RWPE1 (cell line): ENCODE results near the gene KRT13.

Source experiments
- CTCF ChIA-PET: fragments of 350-600 bp; sonication (Branson Sonifier 250); formaldehyde crosslinking; extraction: SDS; loops from one replicate; lab custom pipeline; 2021; lab: Yijun Ruan, JAX
- POLR2A ChIA-PET: fragments of 400-600 bp; formaldehyde crosslinking; extraction: SDS; loops from one replicate; lab custom pipeline; 2020; ENCODE audit warnings: antibody characterized with exemption; ENCODE audit not compliant: low non-redundant PET; lab: Yijun Ruan, JAX
- DNase-seq: peaks from one replicate; pipeline ENCODE4 v3.0.0; 2012; ENCODE audit warnings: low spot score
- H3K27ac ChIP-seq: fragments of 450-650 bp; 2 replicates; pipeline ENCODE4 v1.5.1; 2017
- TF ChIP-seq, protein P1 (sequence below): fragments of 450-650 bp; conservative IDR thresholded peaks from 2 replicates; pipeline ENCODE4 v1.5.1; 2017; ENCODE audit warnings: low read depth, mild to moderate bottlenecking

Gene KRT13

GRCh38 chr17:41480581-41480980, 24.8 kb downstream of the KRT13 start:
- CTCF ChIA-PET: no interaction called here
- POLR2A ChIA-PET: no interaction called here
- TF ChIP-seq, protein P1, sequence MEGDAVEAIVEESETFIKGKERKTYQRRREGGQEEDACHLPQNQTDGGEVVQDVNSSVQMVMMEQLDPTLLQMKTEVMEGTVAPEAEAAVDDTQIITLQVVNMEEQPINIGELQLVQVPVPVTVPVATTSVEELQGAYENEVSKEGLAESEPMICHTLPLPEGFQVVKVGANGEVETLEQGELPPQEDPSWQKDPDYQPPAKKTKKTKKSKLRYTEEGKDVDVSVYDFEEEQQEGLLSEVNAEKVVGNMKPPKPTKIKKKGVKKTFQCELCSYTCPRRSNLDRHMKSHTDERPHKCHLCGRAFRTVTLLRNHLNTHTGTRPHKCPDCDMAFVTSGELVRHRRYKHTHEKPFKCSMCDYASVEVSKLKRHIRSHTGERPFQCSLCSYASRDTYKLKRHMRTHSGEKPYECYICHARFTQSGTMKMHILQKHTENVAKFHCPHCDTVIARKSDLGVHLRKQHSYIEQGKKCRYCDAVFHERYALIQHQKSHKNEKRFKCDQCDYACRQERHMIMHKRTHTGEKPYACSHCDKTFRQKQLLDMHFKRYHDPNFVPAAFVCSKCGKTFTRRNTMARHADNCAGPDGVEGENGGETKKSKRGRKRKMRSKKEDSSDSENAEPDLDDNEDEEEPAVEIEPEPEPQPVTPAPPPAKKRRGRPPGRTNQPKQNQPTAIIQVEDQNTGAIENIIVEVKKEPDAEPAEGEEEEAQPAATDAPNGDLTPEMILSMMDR: no peak

GRCh38 chr17:41480136-41480535, 25.3 kb downstream of the KRT13 start:
- no peak for DNase-seq
- H3K27ac ChIP-seq: no peak overlapping the region
- CTCF ChIA-PET: no interaction called here
- POLR2A ChIA-PET: interaction anchor here (0.6 kb wide), 1 partner anchor 1171 kb away, joined by 3 read pairs; no protein-coding TSS in a partner anchor
- TF ChIP-seq, protein P1: no peak

More at GRCh38 chr17:41480581-41480980, 24.8 kb downstream of the KRT13 start:
- DNase-seq: no peak
- H3K27ac ChIP-seq: no peak overlapping the region

GRCh38 chr17:41478237-41478636, 27.2 kb downstream of the KRT13 start:
- ChIA-PET CTCF (no interaction called here), POLR2A (no interaction called here)
- no peak overlapping the region for H3K27ac ChIP-seq
- no peak for DNase-seq
- TF ChIP-seq, protein P1: no peak

- TF ChIP-seq, protein P1: no peak
- no peak for DNase-seq
- POLR2A ChIA-PET: no interaction called here
- CTCF ChIA-PET: no interaction called here
- H3K27ac ChIP-seq: no peak overlapping the region
These were observed 28.3 kb downstream of the KRT13 start for GRCh38 chr17:41476866-41477815.

DNA sequence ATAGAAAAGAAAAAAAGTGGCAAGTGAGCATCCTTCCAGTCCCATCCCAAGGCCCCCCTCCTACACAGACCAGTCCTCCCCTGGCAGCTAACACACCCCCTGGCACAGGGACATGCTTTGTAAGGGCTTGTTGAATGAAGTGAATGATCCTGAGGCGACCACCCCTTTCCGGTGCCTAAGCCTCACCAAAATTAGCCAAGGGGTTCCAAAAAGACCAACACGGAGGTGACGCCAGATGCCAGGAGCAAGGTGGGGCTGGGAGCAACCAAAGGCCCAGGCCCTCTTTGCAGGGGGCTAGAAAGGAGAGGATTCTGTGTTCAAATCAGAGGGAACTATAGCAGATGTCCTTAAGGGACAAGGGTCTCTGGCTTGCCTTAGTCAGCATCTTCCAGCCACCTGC, 30.0 kb downstream of the KRT13 start:
- ChIA-PET POLR2A (no interaction called here), CTCF (no interaction called here)
- TF ChIP-seq, protein P1: no peak
- H3K27ac ChIP-seq: no peak overlapping the region
- DNase-seq: no peak

DNA sequence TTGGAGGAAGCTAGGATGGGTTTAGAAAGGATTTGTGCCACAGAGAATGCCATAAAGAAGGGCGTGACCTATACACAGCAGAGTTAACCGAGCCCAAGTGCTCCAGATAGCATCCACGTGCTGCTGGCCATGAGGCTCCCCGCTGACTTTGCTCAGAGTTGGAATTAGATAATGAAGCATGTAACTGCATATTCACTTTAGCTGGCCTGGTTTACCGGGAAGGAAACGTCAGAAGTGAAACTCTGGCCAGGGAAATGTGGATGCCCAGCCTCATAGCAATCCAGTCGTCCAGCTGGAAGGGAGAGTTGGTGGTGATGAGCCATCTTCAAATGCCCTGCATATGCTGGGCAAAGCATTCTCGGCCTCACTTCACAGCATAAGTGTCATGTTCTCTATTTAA, 30.5 kb downstream of the KRT13 start:
- CTCF ChIA-PET: no interaction called here
- no peak overlapping the region for H3K27ac ChIP-seq
- DNase-seq: no peak
- POLR2A ChIA-PET: no interaction called here
- TF ChIP-seq, protein P1: no peak
